Kidney (tissue), 14 donors: ENCODE data around the gene GLI1. TPM values are rescaled to one million over a fixed set of nuclear protein-coding genes. Genes with fewer than 3 reads are reported as not detected.

Source experiments
- DNase-seq, 5 donors: peaks; one replicate each; pipeline ENCODE4 v3.0.0-alpha.2; 2013 to 2020
- FAIRE-seq: peaks from 2 replicates; lab custom pipeline; 2012; peaks lifted over from hg19 to GRCh38; lab: Jason Lieb, UNC
- H3K27ac ChIP-seq, 2 donors: one replicate each; pipeline ENCODE4 v1.7.0; 2013; ENCODE audit warnings: low read depth in 2 of 2, low read length in 2 of 2, inconsistent platforms in 1 of 2
- H3K27me3 ChIP-seq: one replicate; pipeline ENCODE4 v1.7.1; 2013; ENCODE audit warnings: low read length, inconsistent platforms; ENCODE audit not compliant: control insufficient read depth, insufficient read depth
- H3K36me3 ChIP-seq, 3 donors: one replicate each; pipeline versions ENCODE4 v1.7.0 to v1.7.1; 2013; ENCODE audit warnings: low read length in 3 of 3, control low read depth in 1 of 3, inconsistent platforms in 1 of 3; ENCODE audit not compliant: insufficient read depth in 3 of 3, control insufficient read depth in 2 of 3
- H3K4me1 ChIP-seq, 3 donors: one replicate each; pipeline versions ENCODE4 v1.7.0 to v1.7.1; 2013; ENCODE audit warnings: low read length in 3 of 3, inconsistent platforms in 1 of 3, low read depth in 1 of 3; ENCODE audit not compliant: control insufficient read depth in 2 of 3, insufficient read depth in 2 of 3
- H3K4me3 ChIP-seq, 3 donors: one replicate each; pipeline versions ENCODE4 v1.7.0 to v1.8.1; 2013; ENCODE audit warnings: low read length in 3 of 3, control low read depth in 1 of 3, inconsistent platforms in 1 of 3
- H3K9ac ChIP-seq, 3 donors: one replicate each; pipeline versions ENCODE4 v1.7.0 to v1.7.1; 2013; ENCODE audit warnings: low read length in 3 of 3, control low read depth in 1 of 3, inconsistent platforms in 1 of 3
- H3K9me3 ChIP-seq, 3 donors: one replicate each; pipeline versions ENCODE4 v1.7.0 to v1.7.1; 2013; ENCODE audit warnings: low read length in 3 of 3, control low read depth in 1 of 3, inconsistent platforms in 1 of 3; ENCODE audit not compliant: control insufficient read depth in 2 of 3, insufficient read depth in 1 of 3
- CTCF ChIP-seq: IDR thresholded peaks from 3 replicates; pipeline ENCODE4 v1.5.1; 2012; ENCODE audit warnings: mild to moderate bottlenecking, moderate library complexity, borderline replicate concordance; ENCODE audit not compliant: insufficient read depth; ENCODE audit errors: extremely low read depth
- intact Hi-C: fragments of 100-400 bp; cut with DNase I; formaldehyde crosslinking; loops from one replicate; pipeline ENCODE4 v1.11.1; 2022
- polyA plus RNA-seq: library from polyadenylated mRNA; stranded (reverse); fragments of 350-450 nt; fragmentation: Illumina TruSeq; extraction: RNeasy Lipid Tissue Mini Kit (QIAGEN cat#74804); gene quantifications from one replicate; pipeline ENCODE4 v1.2.3, GENCODE V29; 2014; ENCODE audit warnings: low read depth, low replicate concordance; ENCODE audit not compliant: insufficient read depth
- total RNA-seq: library from RNA; stranded (reverse); fragmentation: NEBNext Ultra II Directional; extraction: Animal tissue kit (Norgen Biotek cat#: 25700); gene quantifications from one replicate; pipeline ENCODE4 v1.2.1, GENCODE V29; 2021
- donor health status: control.
- donor health status: control.
- donor health status: control.
- donor health status: control.
- donor health status: control.
- donor health status: DM: yes; HTN: yes; CAD: no.
- donor health status: Normal renal cell carcinoma (clear cell type).

The GLI1 gene
- total and polyA plus RNA-seq, 2 donors from 2014 or later, result 1.4 to 2.8 TPM

GRCh38 chr12:57464569-57464968 lies 5.0 kb downstream of the GLI1 start:
- Histone ChIP-seq H3K27ac (no peak overlapping the region), H3K9ac (no peak overlapping the region), H3K4me3 (no peak overlapping the region), H3K36me3 (no peaks in the 10 kb centered on the region), H3K27me3 (no peaks in the 10 kb centered on the region), H3K9me3 (no peaks in the 10 kb centered on the region), H3K4me1 (peaks cover 0 to 8% (median 0%) of the 10 kb centered on the region in 3 donors)
- FAIRE-seq (no peak), DNase-seq (no peak)
- intact Hi-C loops, result no loop called here
- no peak for TF ChIP-seq CTCF

- Histone ChIP-seq H3K9me3 (no peaks in the 10 kb centered on the region), H3K27me3 (no peaks in the 10 kb centered on the region), H3K27ac (no peak overlapping the region), H3K9ac (no peak overlapping the region), H3K36me3 (no peaks in the 10 kb centered on the region), H3K4me3 (no peak overlapping the region), H3K4me1 (peaks cover 0 to 8% (median 0%) of the 10 kb centered on the region in 3 donors)
- DNase-seq (no peak), FAIRE-seq (no peak)
- intact Hi-C loops, result no loop called here
- TF ChIP-seq CTCF, result no peak
These were observed 5.6 kb downstream of the GLI1 start for GRCh38 chr12:57465030-57465746.

DNA sequence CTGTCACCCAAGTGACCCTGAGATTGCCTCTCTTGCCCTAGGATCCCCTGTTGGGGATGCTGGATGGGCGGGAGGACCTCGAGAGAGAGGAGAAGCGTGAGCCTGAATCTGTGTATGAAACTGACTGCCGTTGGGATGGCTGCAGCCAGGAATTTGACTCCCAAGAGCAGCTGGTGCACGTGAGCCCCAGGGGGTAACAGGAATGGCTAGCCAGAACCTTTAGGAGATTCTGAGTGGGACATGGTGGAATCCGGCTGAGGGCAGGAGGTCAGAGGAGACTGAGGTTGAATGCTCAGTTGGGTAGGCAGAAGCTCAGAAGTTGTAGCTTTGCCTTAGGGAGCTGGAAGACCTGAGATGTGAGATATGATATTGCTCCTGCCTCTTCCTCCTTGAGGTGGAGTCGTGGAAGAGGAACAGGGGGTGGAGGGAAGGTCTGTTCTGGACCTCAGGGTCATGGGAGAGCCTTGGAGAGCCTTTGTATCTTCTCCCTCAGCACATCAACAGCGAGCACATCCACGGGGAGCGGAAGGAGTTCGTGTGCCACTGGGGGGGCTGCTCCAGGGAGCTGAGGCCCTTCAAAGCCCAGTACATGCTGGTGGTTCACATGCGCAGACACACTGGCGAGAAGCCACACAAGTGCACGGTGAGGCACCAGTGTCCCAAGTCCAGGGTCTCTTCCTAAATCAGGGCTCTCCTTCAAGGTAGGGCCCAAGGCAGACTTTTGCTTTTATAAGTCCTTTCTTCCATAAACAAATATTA lies 6.3 kb downstream of the GLI1 start:
- Histone ChIP-seq H3K9me3 (no peaks in the 10 kb centered on the region), H3K36me3 (no peaks in the 10 kb centered on the region), H3K4me3 (no peak overlapping the region), H3K27me3 (no peaks in the 10 kb centered on the region), H3K4me1 (peaks cover 0 to 5% (median 0%) of the 10 kb centered on the region in 3 donors), H3K9ac (no peak overlapping the region), H3K27ac (no peak overlapping the region)
- no peak for TF ChIP-seq CTCF
- DNase-seq (no peak), FAIRE-seq (no peak)
- intact Hi-C loops, result no loop called here
